K562 (cell line): ENCODE results near the gene FAM83D. TPM values are rescaled to one million over a fixed set of nuclear protein-coding genes. Genes with fewer than 3 reads are reported as not detected.
A peak's percentile ranks its signal among the peaks of the same experiment; 100 is the strongest.

ENCODE experiments used
- ATAC-seq: fragments of 200-7000 bp; cut with Tn5 transposase; 3 replicates; pipeline ENCODE4 v1.9.1; 2020; ENCODE audit warnings: moderate library complexity
- BruUV-seq: library from RNA; stranded (reverse); fragments of 400-500 nt; replicated peaks from 2 replicates; lab custom pipeline; 2021; lab: Mats Ljungman, UMichigan
- CTCF ChIA-PET: fragments of 300-600 bp; formaldehyde crosslinking; extraction: SDS; loops from one replicate; lab custom pipeline; 2021; ENCODE audit warnings: low intra/inter-chr PET ratio; lab: Yijun Ruan, JAX
- POLR2A ChIA-PET: fragments of 300-600, 350-650 bp; sonication (Branson Sonifier 250); formaldehyde crosslinking; extraction: SDS; loops from one replicate; lab custom pipeline; 2021; ENCODE audit warnings: antibody characterized with exemption, inconsistent platforms; lab: Yijun Ruan, JAX
- DNase-seq, 4 experiments: peaks; one replicate each; pipeline versions ENCODE4 v3.0.0 to v3.0.0-alpha.2; 2011 to 2018; ENCODE audit warnings: low spot score in 3 of 4, mixed read lengths in 3 of 4; ENCODE audit errors: extremely low read depth in 1 of 4
- FAIRE-seq: peaks from 2 replicates; lab custom pipeline; 2011; peaks lifted over from hg19 to GRCh38; lab: Jason Lieb, UNC
- H2AFZ ChIP-seq: 2 replicates; pipeline ENCODE4 v1.6.0; 2011; ENCODE audit warnings: low read depth, low read length, control low read depth, inconsistent platforms
- H3K27ac ChIP-seq: fragments of 200-600 bp; 3 replicates; pipeline ENCODE4 v1.8.0; 2011; ENCODE audit warnings: low read depth, mild to moderate bottlenecking, control low read depth, inconsistent platforms, low read length, moderate library complexity, mixed read lengths; ENCODE audit errors: extremely low read depth
- H3K27me3 ChIP-seq, 2 experiments: fragments of 300-600 bp in 1 of 2; 2 replicates in 1 of 2; 3 replicates in 1 of 2; pipeline versions ENCODE4 v1.6.0 to v1.8.0; 2011; ENCODE audit warnings: inconsistent platforms in 2 of 2, low read length in 2 of 2, mild to moderate bottlenecking in 1 of 2, mixed read lengths in 1 of 2, moderate library complexity in 1 of 2; ENCODE audit not compliant: control insufficient read depth in 2 of 2, insufficient read depth in 2 of 2
- H3K36me3 ChIP-seq: fragments of 300-600 bp; 3 replicates; pipeline ENCODE4 v1.8.0; 2011; ENCODE audit warnings: mild to moderate bottlenecking, low read length, inconsistent platforms; ENCODE audit not compliant: control insufficient read depth, insufficient read depth
- H3K4me1 ChIP-seq, 2 experiments: fragments of 200-600 bp in 1 of 2; replicated peaks in 1 of 2; 2 replicates in 1 of 2; 3 replicates in 1 of 2; pipeline versions ENCODE4 v1.5.1 to v1.8.0; 2011; ENCODE audit warnings: inconsistent platforms in 2 of 2, low read length in 2 of 2, mild to moderate bottlenecking in 1 of 2, mixed read lengths in 1 of 2, moderate library complexity in 1 of 2; ENCODE audit not compliant: control insufficient read depth in 2 of 2, insufficient read depth in 2 of 2
- H3K4me2 ChIP-seq: 2 replicates; pipeline ENCODE4 v1.6.1; 2011; ENCODE audit warnings: low read length, control low read depth, inconsistent platforms, mixed read lengths; ENCODE audit not compliant: insufficient read depth
- H3K4me3 ChIP-seq: fragments of 200-600 bp; sonication (generic), shearing (Covaris generic); 2 replicates; pipeline ENCODE4 v1.5.1; 2016; ENCODE audit warnings: control low read depth, inconsistent platforms
- H3K79me2 ChIP-seq: fragments of 200-600 bp; 3 replicates; pipeline ENCODE4 v1.8.0; 2011; ENCODE audit warnings: low read length, inconsistent platforms; ENCODE audit not compliant: control insufficient read depth, insufficient read depth
- H3K9ac ChIP-seq, 2 experiments: 2 replicates each; pipeline versions ENCODE4 v1.6.0 to v1.6.1; 2011; ENCODE audit warnings: low read depth in 2 of 2, low read length in 2 of 2, control low read depth in 1 of 2, inconsistent platforms in 1 of 2, mild to moderate bottlenecking in 1 of 2, mixed read lengths in 1 of 2; ENCODE audit not compliant: insufficient read depth in 1 of 2
- H3K9me1 ChIP-seq: one replicate; pipeline ENCODE4 v1.6.0; 2011; ENCODE audit warnings: inconsistent platforms, mild to moderate bottlenecking, low read length, moderate library complexity; ENCODE audit not compliant: control insufficient read depth, insufficient read depth
- H3K9me3 ChIP-seq: replicated peaks from 2 replicates; pipeline ENCODE4 v1.5.1; 2011; ENCODE audit warnings: low read depth, low read length, inconsistent platforms; ENCODE audit not compliant: control insufficient read depth, insufficient read depth
- H4K20me1 ChIP-seq: replicated peaks from 2 replicates; pipeline ENCODE4 v1.6.1; 2011; ENCODE audit warnings: low read length, inconsistent platforms, mixed read lengths; ENCODE audit not compliant: control insufficient read depth, insufficient read depth
- in situ Hi-C: fragments of 300-500 bp; cut with MboI; formaldehyde crosslinking; loops from 4 replicates; pipeline ENCODE4 v1.15.0; 2018; ENCODE audit warnings: inconsistent platforms, mixed read lengths
- intact Hi-C: fragments of 100-400 bp; cut with micrococcal nuclease; formaldehyde crosslinking; loops from 2 replicates; pipeline ENCODE4 v1.14.2; 2022
- polyA plus RNA-seq, 8 experiments: library from polyadenylated mRNA; depleted of rRNA in 4 of 8; stranded (reverse) in 5 of 8; unstranded in 3 of 8; fragments of >200 nt; fragmentation: Nextera tagmentation in 2 of 8; fragmentation: Illumina TruSeq in 1 of 8; extraction: Ambion mirVana in 2 of 8; extraction: Trizol in 1 of 8; gene quantifications; 2 replicates each; pipeline versions ENCODE4 v1.2.1 to v1.2.3, GENCODE V29; 2011 to 2014; ENCODE audit warnings: inconsistent platforms in 1 of 8, missing spikeins in 1 of 8
- total RNA-seq, 7 experiments: library from RNA; depleted of rRNA in 6 of 7; stranded (reverse); fragments of >200 nt in 6 of 7; fragmentation: Illumina TruSeq in 2 of 7; extraction: Trizol in 2 of 7; gene quantifications; 2 replicates each; pipeline versions ENCODE4 v1.2.1 to v1.2.3, GENCODE V29; 2011 to 2021; ENCODE audit warnings: low replicate concordance in 1 of 7
- TF ChIP-seq, protein P1 (sequence below): IDR thresholded peaks from 2 replicates; pipeline ENCODE4 v1.6.1; 2016; ENCODE audit warnings: missing genetic modification characterization, missing compliant biosample characterization
- TF ChIP-seq, protein P2 (sequence below): fragments of 450-650 bp; IDR thresholded peaks from 2 replicates; pipeline ENCODE4 v1.6.1; 2016; ENCODE audit warnings: mild to moderate bottlenecking, moderate library complexity

The FAM83D gene
- total and polyA plus RNA-seq, 9 of the 15 experiments (the other 6 are each of a cell fraction or from before 2014, with no cell fraction given), result 8.2 to 66.1 (median 43.5) TPM

DNA sequence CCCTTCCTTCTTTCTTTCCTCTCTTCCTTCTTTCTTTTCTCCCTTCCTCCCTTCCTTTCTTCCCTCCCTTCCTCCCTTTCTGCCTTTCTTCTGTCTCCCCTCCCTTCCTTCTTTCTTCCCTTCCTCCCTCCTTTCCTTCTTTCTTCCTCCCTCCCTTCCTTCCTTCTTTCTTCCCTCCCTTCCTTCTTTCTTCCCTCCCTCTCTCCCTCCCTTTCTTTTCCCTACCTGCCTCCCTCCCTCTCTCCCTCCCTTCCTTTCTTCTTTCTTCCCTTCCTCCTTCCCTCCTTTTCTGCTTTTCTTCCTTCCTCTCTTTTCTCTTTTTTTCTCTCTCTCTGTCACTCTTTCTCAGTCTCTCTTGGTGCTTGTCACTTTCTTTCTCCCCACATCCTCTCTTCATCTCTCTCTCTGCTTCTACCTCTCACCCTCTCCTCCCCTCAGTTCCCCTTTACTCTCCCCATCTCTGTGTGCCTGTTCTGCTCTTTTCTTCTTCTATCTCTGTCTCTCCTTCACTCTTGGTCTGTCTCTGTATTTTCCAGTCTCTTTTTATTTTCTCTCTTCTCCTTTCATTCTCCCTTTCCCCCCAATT is 30.1 kb upstream of the FAM83D start:
- Histone ChIP-seq H3K27ac (no peak overlapping the region), H3K4me2 (no peak overlapping the region), H3K9ac (no peak overlapping the region), H3K79me2 (no peaks in the 10 kb centered on the region), H3K9me3 (no peaks in the 10 kb centered on the region), H2AFZ (no peak overlapping the region), H3K36me3 (no peaks in the 10 kb centered on the region), H3K9me1 (no peaks in the 10 kb centered on the region), H3K27me3 (peaks cover 0 to 10% of the 10 kb centered on the region in 2 experiments; a peak in 2 of 5 replicates), H3K4me1 (peaks cover 12 to 25% of the 10 kb centered on the region in 2 experiments), H3K4me3 (no peak overlapping the region), H4K20me1 (no peaks in the 10 kb centered on the region)
- ATAC-seq (no peak), DNase-seq (no peak), FAIRE-seq (no peak)
- POLR2A ChIA-PET, result interaction anchor here (1.5 kb wide), 1 partner anchor 63 kb away, joined by 3 read pairs; no protein-coding TSS in a partner anchor
- intact Hi-C loops (no loop called here), in situ Hi-C loops (loop anchor here (10.0 kb wide), 1 partner anchor 251 kb away; no protein-coding TSS in a partner anchor)
- TF ChIP-seq, protein P1, sequence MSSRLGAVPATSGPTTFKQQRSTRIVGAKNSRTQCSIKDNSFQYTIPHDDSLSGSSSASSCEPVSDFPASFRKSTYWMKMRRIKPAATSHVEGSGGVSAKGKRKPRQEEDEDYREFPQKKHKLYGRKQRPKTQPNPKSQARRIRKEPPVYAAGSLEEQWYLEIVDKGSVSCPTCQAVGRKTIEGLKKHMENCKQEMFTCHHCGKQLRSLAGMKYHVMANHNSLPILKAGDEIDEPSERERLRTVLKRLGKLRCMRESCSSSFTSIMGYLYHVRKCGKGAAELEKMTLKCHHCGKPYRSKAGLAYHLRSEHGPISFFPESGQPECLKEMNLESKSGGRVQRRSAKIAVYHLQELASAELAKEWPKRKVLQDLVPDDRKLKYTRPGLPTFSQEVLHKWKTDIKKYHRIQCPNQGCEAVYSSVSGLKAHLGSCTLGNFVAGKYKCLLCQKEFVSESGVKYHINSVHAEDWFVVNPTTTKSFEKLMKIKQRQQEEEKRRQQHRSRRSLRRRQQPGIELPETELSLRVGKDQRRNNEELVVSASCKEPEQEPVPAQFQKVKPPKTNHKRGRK (tag), result 0 out of 2 replicates have a peak, but pooled peaks have one; percentile 16
- TF ChIP-seq, protein P2, sequence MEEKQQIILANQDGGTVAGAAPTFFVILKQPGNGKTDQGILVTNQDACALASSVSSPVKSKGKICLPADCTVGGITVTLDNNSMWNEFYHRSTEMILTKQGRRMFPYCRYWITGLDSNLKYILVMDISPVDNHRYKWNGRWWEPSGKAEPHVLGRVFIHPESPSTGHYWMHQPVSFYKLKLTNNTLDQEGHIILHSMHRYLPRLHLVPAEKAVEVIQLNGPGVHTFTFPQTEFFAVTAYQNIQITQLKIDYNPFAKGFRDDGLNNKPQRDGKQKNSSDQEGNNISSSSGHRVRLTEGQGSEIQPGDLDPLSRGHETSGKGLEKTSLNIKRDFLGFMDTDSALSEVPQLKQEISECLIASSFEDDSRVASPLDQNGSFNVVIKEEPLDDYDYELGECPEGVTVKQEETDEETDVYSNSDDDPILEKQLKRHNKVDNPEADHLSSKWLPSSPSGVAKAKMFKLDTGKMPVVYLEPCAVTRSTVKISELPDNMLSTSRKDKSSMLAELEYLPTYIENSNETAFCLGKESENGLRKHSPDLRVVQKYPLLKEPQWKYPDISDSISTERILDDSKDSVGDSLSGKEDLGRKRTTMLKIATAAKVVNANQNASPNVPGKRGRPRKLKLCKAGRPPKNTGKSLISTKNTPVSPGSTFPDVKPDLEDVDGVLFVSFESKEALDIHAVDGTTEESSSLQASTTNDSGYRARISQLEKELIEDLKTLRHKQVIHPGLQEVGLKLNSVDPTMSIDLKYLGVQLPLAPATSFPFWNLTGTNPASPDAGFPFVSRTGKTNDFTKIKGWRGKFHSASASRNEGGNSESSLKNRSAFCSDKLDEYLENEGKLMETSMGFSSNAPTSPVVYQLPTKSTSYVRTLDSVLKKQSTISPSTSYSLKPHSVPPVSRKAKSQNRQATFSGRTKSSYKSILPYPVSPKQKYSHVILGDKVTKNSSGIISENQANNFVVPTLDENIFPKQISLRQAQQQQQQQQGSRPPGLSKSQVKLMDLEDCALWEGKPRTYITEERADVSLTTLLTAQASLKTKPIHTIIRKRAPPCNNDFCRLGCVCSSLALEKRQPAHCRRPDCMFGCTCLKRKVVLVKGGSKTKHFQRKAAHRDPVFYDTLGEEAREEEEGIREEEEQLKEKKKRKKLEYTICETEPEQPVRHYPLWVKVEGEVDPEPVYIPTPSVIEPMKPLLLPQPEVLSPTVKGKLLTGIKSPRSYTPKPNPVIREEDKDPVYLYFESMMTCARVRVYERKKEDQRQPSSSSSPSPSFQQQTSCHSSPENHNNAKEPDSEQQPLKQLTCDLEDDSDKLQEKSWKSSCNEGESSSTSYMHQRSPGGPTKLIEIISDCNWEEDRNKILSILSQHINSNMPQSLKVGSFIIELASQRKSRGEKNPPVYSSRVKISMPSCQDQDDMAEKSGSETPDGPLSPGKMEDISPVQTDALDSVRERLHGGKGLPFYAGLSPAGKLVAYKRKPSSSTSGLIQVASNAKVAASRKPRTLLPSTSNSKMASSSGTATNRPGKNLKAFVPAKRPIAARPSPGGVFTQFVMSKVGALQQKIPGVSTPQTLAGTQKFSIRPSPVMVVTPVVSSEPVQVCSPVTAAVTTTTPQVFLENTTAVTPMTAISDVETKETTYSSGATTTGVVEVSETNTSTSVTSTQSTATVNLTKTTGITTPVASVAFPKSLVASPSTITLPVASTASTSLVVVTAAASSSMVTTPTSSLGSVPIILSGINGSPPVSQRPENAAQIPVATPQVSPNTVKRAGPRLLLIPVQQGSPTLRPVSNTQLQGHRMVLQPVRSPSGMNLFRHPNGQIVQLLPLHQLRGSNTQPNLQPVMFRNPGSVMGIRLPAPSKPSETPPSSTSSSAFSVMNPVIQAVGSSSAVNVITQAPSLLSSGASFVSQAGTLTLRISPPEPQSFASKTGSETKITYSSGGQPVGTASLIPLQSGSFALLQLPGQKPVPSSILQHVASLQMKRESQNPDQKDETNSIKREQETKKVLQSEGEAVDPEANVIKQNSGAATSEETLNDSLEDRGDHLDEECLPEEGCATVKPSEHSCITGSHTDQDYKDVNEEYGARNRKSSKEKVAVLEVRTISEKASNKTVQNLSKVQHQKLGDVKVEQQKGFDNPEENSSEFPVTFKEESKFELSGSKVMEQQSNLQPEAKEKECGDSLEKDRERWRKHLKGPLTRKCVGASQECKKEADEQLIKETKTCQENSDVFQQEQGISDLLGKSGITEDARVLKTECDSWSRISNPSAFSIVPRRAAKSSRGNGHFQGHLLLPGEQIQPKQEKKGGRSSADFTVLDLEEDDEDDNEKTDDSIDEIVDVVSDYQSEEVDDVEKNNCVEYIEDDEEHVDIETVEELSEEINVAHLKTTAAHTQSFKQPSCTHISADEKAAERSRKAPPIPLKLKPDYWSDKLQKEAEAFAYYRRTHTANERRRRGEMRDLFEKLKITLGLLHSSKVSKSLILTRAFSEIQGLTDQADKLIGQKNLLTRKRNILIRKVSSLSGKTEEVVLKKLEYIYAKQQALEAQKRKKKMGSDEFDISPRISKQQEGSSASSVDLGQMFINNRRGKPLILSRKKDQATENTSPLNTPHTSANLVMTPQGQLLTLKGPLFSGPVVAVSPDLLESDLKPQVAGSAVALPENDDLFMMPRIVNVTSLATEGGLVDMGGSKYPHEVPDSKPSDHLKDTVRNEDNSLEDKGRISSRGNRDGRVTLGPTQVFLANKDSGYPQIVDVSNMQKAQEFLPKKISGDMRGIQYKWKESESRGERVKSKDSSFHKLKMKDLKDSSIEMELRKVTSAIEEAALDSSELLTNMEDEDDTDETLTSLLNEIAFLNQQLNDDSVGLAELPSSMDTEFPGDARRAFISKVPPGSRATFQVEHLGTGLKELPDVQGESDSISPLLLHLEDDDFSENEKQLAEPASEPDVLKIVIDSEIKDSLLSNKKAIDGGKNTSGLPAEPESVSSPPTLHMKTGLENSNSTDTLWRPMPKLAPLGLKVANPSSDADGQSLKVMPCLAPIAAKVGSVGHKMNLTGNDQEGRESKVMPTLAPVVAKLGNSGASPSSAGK, result no peak
- CTCF ChIA-PET, result no interaction called here
- no TSS peak for BruUV-seq
